ENCODE data around the gene E2F2. TPM values are rescaled to one million over a fixed set of nuclear protein-coding genes. Genes with fewer than 3 reads are reported as not detected.
"Not testable (repeated sequence)": the region's sequence is repeated elsewhere in the genome, so short reads cannot be mapped to it uniquely, and the experiment has no call there.

The E2F2 gene
- total and polyA plus RNA-seq, 11 donors: 0.04 to 2.7 (median 0.15) TPM; not detected in 1

DNA sequence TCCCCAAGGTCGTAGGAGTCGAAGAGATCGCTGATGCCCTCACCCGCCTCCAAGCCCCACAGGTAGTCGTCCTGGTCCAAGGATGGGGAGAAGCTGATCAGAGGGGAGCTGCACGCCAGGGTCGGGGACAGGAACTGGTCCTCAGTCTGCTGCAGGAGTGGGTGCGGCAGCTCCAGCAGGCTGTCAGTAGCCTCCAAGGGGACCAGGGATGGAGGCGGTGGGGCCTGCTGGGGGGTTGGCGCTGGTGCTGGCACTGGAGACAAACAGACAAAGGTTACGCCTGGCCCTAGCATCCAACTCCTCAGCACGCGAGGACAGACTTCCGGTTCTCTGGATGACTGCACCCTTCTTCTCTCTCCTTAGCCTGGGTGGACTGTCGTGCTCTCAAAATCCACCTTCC is 21.1 kb downstream of the E2F2 start:
- Histone ChIP-seq H3K36me3 (peaks cover 0 to 6% (median 0%) of the 10 kb centered on the region in 9 donors), H3K27ac (no peak overlapping the region), H3K4me1 (no peaks in the 10 kb centered on the region), H3K27me3 (no peaks in the 10 kb centered on the region), H3K4me3 (no peak overlapping the region), H3K9me3 (no peaks in the 10 kb centered on the region)
- ATAC-seq: no peak
- TF ChIP-seq POLR2A (IDR thresholded peaks at IDR 0.05): no peak
- TF ChIP-seq, protein P1, sequence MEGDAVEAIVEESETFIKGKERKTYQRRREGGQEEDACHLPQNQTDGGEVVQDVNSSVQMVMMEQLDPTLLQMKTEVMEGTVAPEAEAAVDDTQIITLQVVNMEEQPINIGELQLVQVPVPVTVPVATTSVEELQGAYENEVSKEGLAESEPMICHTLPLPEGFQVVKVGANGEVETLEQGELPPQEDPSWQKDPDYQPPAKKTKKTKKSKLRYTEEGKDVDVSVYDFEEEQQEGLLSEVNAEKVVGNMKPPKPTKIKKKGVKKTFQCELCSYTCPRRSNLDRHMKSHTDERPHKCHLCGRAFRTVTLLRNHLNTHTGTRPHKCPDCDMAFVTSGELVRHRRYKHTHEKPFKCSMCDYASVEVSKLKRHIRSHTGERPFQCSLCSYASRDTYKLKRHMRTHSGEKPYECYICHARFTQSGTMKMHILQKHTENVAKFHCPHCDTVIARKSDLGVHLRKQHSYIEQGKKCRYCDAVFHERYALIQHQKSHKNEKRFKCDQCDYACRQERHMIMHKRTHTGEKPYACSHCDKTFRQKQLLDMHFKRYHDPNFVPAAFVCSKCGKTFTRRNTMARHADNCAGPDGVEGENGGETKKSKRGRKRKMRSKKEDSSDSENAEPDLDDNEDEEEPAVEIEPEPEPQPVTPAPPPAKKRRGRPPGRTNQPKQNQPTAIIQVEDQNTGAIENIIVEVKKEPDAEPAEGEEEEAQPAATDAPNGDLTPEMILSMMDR (IDR thresholded peaks at IDR 0.05): no peak
- 92 to 98% (median 97%) methylated on average over 14 to 15 of the region's 15 CpGs for whole genome bisulfite sequencing, 4 donors
- DNase-seq: no peak
- intact Hi-C loops (cut with DNase I): no loop called here

GRCh38 chr1:23506376-23507107 is 24.5 kb downstream of the E2F2 start:
- 81 to 90% (median 87%) methylated on average over 13 of the region's 13 CpGs for WGBS, 4 donors
- intact Hi-C loops (cut with DNase I): no loop called here

DNA sequence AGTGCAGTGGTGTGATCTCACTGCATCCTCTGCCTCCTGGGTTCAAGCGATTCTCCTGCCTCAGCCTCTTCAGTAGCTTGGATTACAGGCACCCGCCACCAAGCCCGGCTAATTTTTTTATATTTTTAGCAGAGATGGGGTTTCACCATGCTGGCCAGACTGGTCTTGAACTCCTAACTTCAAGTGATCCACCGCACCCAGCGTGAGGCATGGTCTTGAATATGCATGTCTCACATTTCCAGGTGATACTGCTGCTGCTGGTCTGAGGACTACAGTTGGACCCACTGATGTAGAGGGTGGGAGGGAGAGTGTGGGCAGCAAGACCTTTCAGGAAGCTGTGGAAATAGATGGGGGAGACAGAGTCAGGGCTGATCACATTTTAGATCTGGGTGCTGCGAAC is 25.2 kb downstream of the E2F2 start:
- no peak for DNase-seq
- TF ChIP-seq, protein P1 (IDR thresholded peaks at IDR 0.05): no peak
- TF ChIP-seq POLR2A (IDR thresholded peaks at IDR 0.05): no peak
- no peaks in the 10 kb centered on the region for H3K4me1 ChIP-seq

More at GRCh38 chr1:23506376-23507107, 24.5 kb downstream of the E2F2 start:
- H3K9me3 ChIP-seq: no peaks in the 10 kb centered on the region
- H3K36me3 ChIP-seq: peaks cover 0 to 6% (median 0%) of the 10 kb centered on the region in 9 donors
- TF ChIP-seq, protein P1 (IDR thresholded peaks at IDR 0.05): no peak
- TF ChIP-seq POLR2A (IDR thresholded peaks at IDR 0.05): no peak
- no peak overlapping the region for H3K27ac ChIP-seq
- H3K27me3 ChIP-seq: no peaks in the 10 kb centered on the region
- DNase-seq (no peak), ATAC-seq (no peak)
- no peaks in the 10 kb centered on the region for H3K4me1 ChIP-seq
- no peak overlapping the region for H3K4me3 ChIP-seq

GRCh38 chr1:23504156-23504555 is 26.9 kb downstream of the E2F2 start:
- H3K9me3 ChIP-seq; DNase-seq; H3K27ac ChIP-seq; intact Hi-C loops (cut with DNase I); H3K4me3 ChIP-seq; H3K36me3 ChIP-seq; H3K27me3 ChIP-seq; H3K4me1 ChIP-seq; ATAC-seq: not testable (repeated sequence)
- 80 to 88% (median 86%) methylated on average over 15 to 23 of the region's 24 CpGs; no CpG with 5 or more reads in 1 of the 4 donors for WGBS, 4 donors

More for the DNA sequence above, 25.2 kb downstream of the E2F2 start:
- intact Hi-C loops (cut with DNase I): no loop called here
- Histone ChIP-seq H3K27ac (no peak overlapping the region), H3K27me3 (no peaks in the 10 kb centered on the region), H3K36me3 (peaks cover 0 to 6% (median 0%) of the 10 kb centered on the region in 9 donors), H3K4me3 (no peak overlapping the region), H3K9me3 (no peaks in the 10 kb centered on the region)
- WGBS, 4 donors: 95 to 96% (median 96%) methylated on average over 6 of the region's 6 CpGs
- no peak for ATAC-seq

Measured in heart left ventricle (tissue), 16 donors.